ENCODE measurements around the gene MYO1F. TPM values are rescaled to one million over a fixed set of nuclear protein-coding genes. Genes with fewer than 3 reads are reported as not detected.

MYO1F gene
- polyA plus RNA-seq, 1 donor (not counting 4 experiments of a cell fraction or from before 2014, with no cell fraction given): 0.14 TPM

DNA sequence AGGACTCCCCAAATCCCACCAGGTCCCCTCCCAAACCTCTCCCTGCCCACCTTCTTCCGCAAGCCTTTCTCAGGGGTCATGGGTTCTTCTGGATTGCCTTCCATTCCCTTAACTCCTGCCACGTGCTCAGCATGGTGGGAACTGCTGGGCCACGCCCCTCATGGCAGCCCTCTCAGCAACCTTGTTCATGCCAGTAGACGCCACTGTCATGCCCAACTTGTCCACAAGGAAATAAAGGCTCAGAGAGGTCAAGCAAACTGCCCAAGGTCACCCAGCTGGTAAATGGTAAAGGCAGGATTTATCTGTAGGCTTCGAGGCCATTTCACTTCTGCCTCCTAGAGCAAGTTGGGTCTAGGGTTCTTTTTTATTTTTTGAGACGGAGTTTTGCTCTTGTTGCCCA lies 85.7 kb downstream of the MYO1F start:
- FAIRE-seq: no peak
- dilution Hi-C loops (cut with MboI; ENCODE audit: extremely low pct_ligation_motif_present, low sequenced_read_pairs): no loop called here
- no peak for DNase-seq (ENCODE audit: low read depth, low spot score)

DNA sequence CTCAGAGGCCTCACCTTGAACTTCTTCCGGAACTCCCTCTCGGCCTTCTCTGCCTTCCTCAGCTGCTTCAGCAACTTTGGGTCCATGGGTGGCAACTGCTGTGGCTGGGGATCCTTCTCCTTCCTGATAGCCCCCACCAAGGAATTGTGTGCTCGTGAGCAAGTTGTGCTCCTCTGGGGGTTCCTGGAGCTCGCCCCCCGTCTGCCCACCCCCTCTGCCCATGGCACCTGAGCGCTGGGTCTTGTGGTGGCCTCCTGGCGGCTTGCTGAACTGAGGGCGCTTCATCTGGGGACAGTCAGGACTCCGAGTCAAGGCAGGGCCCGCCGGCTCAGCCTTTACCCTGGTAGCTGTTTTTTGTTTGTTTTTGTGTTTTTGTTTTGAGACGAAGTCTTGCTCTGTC lies 86.4 kb downstream of the MYO1F start:
- Histone ChIP-seq H3K4me1 (ENCODE audit: control insufficient read depth, extremely low read depth, insufficient read depth, low read length) (peaks cover 25% of the 10 kb centered on the region), H3K27ac (ENCODE audit: control insufficient read depth, insufficient read depth, low read length) (no peak overlapping the region), H3K79me2 (ENCODE audit: control insufficient read depth, insufficient read depth, low read length) (peaks cover 3% of the 10 kb centered on the region)

More for the DNA sequence above, 85.7 kb downstream of the MYO1F start:
- Histone ChIP-seq H3K4me1 (ENCODE audit: control insufficient read depth, extremely low read depth, insufficient read depth, low read length) (peaks cover 25% of the 10 kb centered on the region), H3K79me2 (ENCODE audit: control insufficient read depth, insufficient read depth, low read length) (peaks cover 3% of the 10 kb centered on the region), H3K4me3 (ENCODE audit: control insufficient read depth in 2 of 3, extremely low read depth in 1 of 3, insufficient read depth in 2 of 3, low read depth in 1 of 3, low read length in 3 of 3) (no peak overlapping the region), H3K27ac (ENCODE audit: control insufficient read depth, insufficient read depth, low read length) (no peak overlapping the region), H3K9ac (ENCODE audit: control insufficient read depth, extremely low read depth, insufficient read depth, low read length) (no peak overlapping the region), H3K27me3 (ENCODE audit: control insufficient read depth, extremely low read depth, insufficient read depth, low read length) (no peaks in the 10 kb centered on the region), H4K20me1 (ENCODE audit: control insufficient read depth, extremely low read depth, insufficient read depth, low read length) (peaks cover 2% of the 10 kb centered on the region), H3K4me2 (ENCODE audit: control insufficient read depth, extremely low read depth, insufficient read depth, low read depth, low read length) (no peak overlapping the region), H2AFZ (ENCODE audit: control insufficient read depth, low read length) (no peak overlapping the region), H3K36me3 (ENCODE audit: control insufficient read depth in 2 of 2, extremely low read depth in 1 of 2, insufficient read depth in 2 of 2, low read length in 2 of 2) (peaks cover 21 to 23% of the 10 kb centered on the region in 2 experiments), H3K9me1 (ENCODE audit: control insufficient read depth, extremely low read depth, insufficient read depth, low read length) (no peaks in the 10 kb centered on the region), H3K9me3 (ENCODE audit: control insufficient read depth, low read depth, low read length) (no peaks in the 10 kb centered on the region)
- TF ChIP-seq, protein P1, sequence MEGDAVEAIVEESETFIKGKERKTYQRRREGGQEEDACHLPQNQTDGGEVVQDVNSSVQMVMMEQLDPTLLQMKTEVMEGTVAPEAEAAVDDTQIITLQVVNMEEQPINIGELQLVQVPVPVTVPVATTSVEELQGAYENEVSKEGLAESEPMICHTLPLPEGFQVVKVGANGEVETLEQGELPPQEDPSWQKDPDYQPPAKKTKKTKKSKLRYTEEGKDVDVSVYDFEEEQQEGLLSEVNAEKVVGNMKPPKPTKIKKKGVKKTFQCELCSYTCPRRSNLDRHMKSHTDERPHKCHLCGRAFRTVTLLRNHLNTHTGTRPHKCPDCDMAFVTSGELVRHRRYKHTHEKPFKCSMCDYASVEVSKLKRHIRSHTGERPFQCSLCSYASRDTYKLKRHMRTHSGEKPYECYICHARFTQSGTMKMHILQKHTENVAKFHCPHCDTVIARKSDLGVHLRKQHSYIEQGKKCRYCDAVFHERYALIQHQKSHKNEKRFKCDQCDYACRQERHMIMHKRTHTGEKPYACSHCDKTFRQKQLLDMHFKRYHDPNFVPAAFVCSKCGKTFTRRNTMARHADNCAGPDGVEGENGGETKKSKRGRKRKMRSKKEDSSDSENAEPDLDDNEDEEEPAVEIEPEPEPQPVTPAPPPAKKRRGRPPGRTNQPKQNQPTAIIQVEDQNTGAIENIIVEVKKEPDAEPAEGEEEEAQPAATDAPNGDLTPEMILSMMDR (optimal IDR thresholded peaks at IDR 0.05 in 1 of 3, IDR thresholded peaks at IDR 0.05 in 1 of 3, conservative IDR thresholded peaks at IDR 0.05 in 1 of 3; ENCODE audit: extremely low read depth in 1 of 3, insufficient read depth in 2 of 3, low read length in 3 of 3): no peak
- TF ChIP-seq EZH2 (IDR thresholded peaks at IDR 0.05; ENCODE audit: low read length): no peak

More for the DNA sequence above, 86.4 kb downstream of the MYO1F start:
- Histone ChIP-seq H3K36me3 (ENCODE audit: control insufficient read depth in 2 of 2, extremely low read depth in 1 of 2, insufficient read depth in 2 of 2, low read length in 2 of 2) (peaks cover 26% of the 10 kb centered on the region in 2 experiments), H3K4me3 (ENCODE audit: control insufficient read depth in 2 of 3, extremely low read depth in 1 of 3, insufficient read depth in 2 of 3, low read depth in 1 of 3, low read length in 3 of 3) (no peak overlapping the region), H3K9me3 (ENCODE audit: control insufficient read depth, low read depth, low read length) (no peaks in the 10 kb centered on the region), H3K9me1 (ENCODE audit: control insufficient read depth, extremely low read depth, insufficient read depth, low read length) (no peaks in the 10 kb centered on the region), H3K4me2 (ENCODE audit: control insufficient read depth, extremely low read depth, insufficient read depth, low read depth, low read length) (no peak overlapping the region), H3K9ac (ENCODE audit: control insufficient read depth, extremely low read depth, insufficient read depth, low read length) (no peak overlapping the region), H4K20me1 (ENCODE audit: control insufficient read depth, extremely low read depth, insufficient read depth, low read length) (peaks cover 2% of the 10 kb centered on the region), H3K27me3 (ENCODE audit: control insufficient read depth, extremely low read depth, insufficient read depth, low read length) (no peaks in the 10 kb centered on the region), H2AFZ (ENCODE audit: control insufficient read depth, low read length) (no peak overlapping the region)
- no peak for DNase-seq (ENCODE audit: low read depth, low spot score)
- no peak for FAIRE-seq
- dilution Hi-C loops (cut with MboI; ENCODE audit: extremely low pct_ligation_motif_present, low sequenced_read_pairs): no loop called here
- TF ChIP-seq, protein P1 (optimal IDR thresholded peaks at IDR 0.05 in 1 of 3, IDR thresholded peaks at IDR 0.05 in 1 of 3, conservative IDR thresholded peaks at IDR 0.05 in 1 of 3; ENCODE audit: extremely low read depth in 1 of 3, insufficient read depth in 2 of 3, low read length in 3 of 3): no peak
- no peak for TF ChIP-seq EZH2 (IDR thresholded peaks at IDR 0.05; ENCODE audit: low read length)
